Measurements from ENCODE around the gene IFI35.

DNA sequence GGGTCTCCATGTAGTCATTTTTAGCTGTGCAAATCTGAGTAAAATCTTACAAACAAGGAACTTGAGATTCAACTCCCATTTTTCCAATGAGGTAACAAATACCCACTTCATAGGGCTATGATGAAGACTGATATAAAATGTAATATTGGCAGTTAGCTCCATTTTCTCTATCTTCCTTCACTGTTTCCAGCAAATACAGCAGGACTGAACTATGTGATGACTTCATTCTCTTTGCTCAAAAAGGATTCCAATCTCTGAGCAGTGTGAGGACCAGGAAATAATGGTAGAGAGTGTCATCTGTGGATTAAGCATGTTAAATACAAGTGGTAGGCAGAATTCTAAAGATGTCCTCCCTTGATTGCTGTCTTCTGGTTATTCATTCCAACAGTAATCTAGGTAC lies 36.7 kb downstream of the IFI35 start:
- no peak for TF ChIP-seq POLR2A (IDR thresholded peaks at IDR 0.05)
- TF ChIP-seq, protein P1, sequence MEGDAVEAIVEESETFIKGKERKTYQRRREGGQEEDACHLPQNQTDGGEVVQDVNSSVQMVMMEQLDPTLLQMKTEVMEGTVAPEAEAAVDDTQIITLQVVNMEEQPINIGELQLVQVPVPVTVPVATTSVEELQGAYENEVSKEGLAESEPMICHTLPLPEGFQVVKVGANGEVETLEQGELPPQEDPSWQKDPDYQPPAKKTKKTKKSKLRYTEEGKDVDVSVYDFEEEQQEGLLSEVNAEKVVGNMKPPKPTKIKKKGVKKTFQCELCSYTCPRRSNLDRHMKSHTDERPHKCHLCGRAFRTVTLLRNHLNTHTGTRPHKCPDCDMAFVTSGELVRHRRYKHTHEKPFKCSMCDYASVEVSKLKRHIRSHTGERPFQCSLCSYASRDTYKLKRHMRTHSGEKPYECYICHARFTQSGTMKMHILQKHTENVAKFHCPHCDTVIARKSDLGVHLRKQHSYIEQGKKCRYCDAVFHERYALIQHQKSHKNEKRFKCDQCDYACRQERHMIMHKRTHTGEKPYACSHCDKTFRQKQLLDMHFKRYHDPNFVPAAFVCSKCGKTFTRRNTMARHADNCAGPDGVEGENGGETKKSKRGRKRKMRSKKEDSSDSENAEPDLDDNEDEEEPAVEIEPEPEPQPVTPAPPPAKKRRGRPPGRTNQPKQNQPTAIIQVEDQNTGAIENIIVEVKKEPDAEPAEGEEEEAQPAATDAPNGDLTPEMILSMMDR (IDR thresholded peaks at IDR 0.05): no peak

All from body of pancreas (tissue), 4 donors.